PFSK-1 (cell line): Measurements from ENCODE around the gene CRYAB.

Experiments used
- FOXP2 ChIP-seq: optimal IDR thresholded peaks from 2 replicates; pipeline ENCODE3; 2011; ENCODE audit warnings: borderline replicate concordance, control low read depth, inconsistent platforms; ENCODE audit not compliant: insufficient read depth; ENCODE audit errors: extremely low read length, extremely low read depth
- TAF1 ChIP-seq: IDR thresholded peaks from 2 replicates; pipeline ENCODE4 v1.6.1; 2012; ENCODE audit warnings: low read length, control low read depth, borderline replicate concordance; ENCODE audit not compliant: insufficient read depth

DNA sequence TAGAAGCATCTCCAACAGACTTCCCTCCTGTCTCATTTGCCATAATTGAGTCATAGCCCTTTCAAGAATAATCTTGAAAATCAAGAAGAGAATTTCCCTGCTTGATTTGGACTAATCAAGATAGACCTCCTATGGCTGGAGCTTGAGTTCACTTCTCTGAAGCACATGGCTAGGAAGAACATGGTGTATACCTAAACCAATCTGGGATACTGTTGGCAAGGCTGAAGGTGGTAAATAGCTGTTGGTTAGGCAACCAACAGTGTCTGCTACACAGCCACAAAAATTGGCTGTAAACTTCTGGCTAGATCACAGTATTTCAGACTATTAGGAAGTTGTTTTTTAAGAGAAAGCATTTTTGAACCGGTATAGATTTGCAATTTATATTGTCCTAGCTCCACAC is 4.9 kb downstream of the CRYAB start:
- TF ChIP-seq FOXP2 (no peak), TAF1 (no peak)
